Subcutaneous adipose tissue (tissue), 4 donors: Measurements from ENCODE around the gene IRF2BP1. TPM values are rescaled to one million over a fixed set of nuclear protein-coding genes. Genes with fewer than 3 reads are reported as not detected.

Experiments
- CTCF ChIP-seq: fragments of 450-650 bp; IDR thresholded peaks from one replicate; pipeline ENCODE4 v1.5.1; 2016; ENCODE audit warnings: low read depth, mild to moderate bottlenecking, control low read depth, antibody characterized with exemption, moderate library complexity
- total RNA-seq, 4 donors: library from RNA; depleted of rRNA; stranded (reverse); fragments of >200 nt; gene quantifications; one replicate each; pipeline ENCODE4 v1.1.0, GENCODE V29; 2016

The IRF2BP1 gene
- total RNA-seq, 4 donors from 2014 or later, result 2.9 to 24.5 (median 10.9) TPM

GRCh38 chr19:45842198-45842597, 43.7 kb downstream of the IRF2BP1 start:
- no peak for TF ChIP-seq CTCF

GRCh38 chr19:45834970-45835369, 51.0 kb downstream of the IRF2BP1 start:
- no peak for TF ChIP-seq CTCF

Other genes starting within 250 kb of the IRF2BP1 start
- 10 to 100 TPM in 3 of 4 donors, 1 to 10 TPM in 1; 5.4 to 32.6 (median 20.7) TPM for gene EML2, start 246.7 kb downstream of the IRF2BP1 start, total RNA-seq
- 10 to 100 TPM in 1 of 4 donors, 1 to 10 TPM in 2, under 1 TPM in 1; 0.34 to 20.0 (median 1.4) TPM for gene GIPR, start 217.9 kb downstream of the IRF2BP1 start, total RNA-seq
- 100 to 1,000 TPM; 117 to 159 (median 152) TPM for gene SNRPD2, start 194.2 kb downstream of the IRF2BP1 start, total RNA-seq
- gene QPCTL, start 193.5 kb downstream of the IRF2BP1 start, total RNA-seq, result 1 to 10 TPM; 1.3 to 8.5 (median 3.3) TPM
- gene FBXO46, start 155.2 kb downstream of the IRF2BP1 start, total RNA-seq, result 10 to 100 TPM in 1 of 4 donors, 1 to 10 TPM in 3; 5.1 to 12.1 (median 6.0) TPM
- gene MEIOSIN, start 152.7 kb downstream of the IRF2BP1 start, total RNA-seq, result not detected
- gene SIX5, start 116.9 kb downstream of the IRF2BP1 start, total RNA-seq, result 10 to 100 TPM in 1 of 4 donors, 1 to 10 TPM in 3; 4.2 to 20.3 (median 6.9) TPM
- gene DMPK, start 103.7 kb downstream of the IRF2BP1 start, total RNA-seq, result 10 to 100 TPM in 3 of 4 donors, 1 to 10 TPM in 1; 7.0 to 39.2 (median 18.6) TPM
- 10 to 100 TPM in 3 of 4 donors, 1 to 10 TPM in 1; 8.3 to 58.4 (median 16.6) TPM for gene DMWD, start 93.3 kb downstream of the IRF2BP1 start, total RNA-seq
- gene RSPH6A, start 70.8 kb downstream of the IRF2BP1 start, total RNA-seq, result not detected
- gene SYMPK, start 23.0 kb downstream of the IRF2BP1 start, total RNA-seq, result 10 to 100 TPM; 15.7 to 50.5 (median 28.8) TPM
- not detected for gene FOXA3, start 21.8 kb downstream of the IRF2BP1 start, total RNA-seq
- 1 to 10 TPM; 1.7 to 3.3 (median 2.5) TPM for gene MYPOP, start 16.5 kb upstream of the IRF2BP1 start, total RNA-seq
- not detected for gene NANOS2, start 28.6 kb upstream of the IRF2BP1 start, total RNA-seq
- gene NOVA2, start 87.7 kb upstream of the IRF2BP1 start, total RNA-seq, result 1 to 10 TPM in 3 of 4 donors, under 1 TPM in 1; 0.68 to 9.2 (median 1.9) TPM
- gene CCDC61, start 109.3 kb upstream of the IRF2BP1 start, total RNA-seq, result 10 to 100 TPM in 1 of 4 donors, 1 to 10 TPM in 3; 2.8 to 12.2 (median 4.5) TPM
- gene PGLYRP1, start 136.9 kb upstream of the IRF2BP1 start, total RNA-seq, result not detected
- not detected for gene IGFL4, start 154.9 kb upstream of the IRF2BP1 start, total RNA-seq
- not detected for gene IGFL3, start 238.5 kb upstream of the IRF2BP1 start, total RNA-seq